Loucy (cell line): ENCODE data around the gene NECTIN1.

Experiments used
- H2AFZ ChIP-seq: fragments of 200-600 bp; sonication (generic); 2 replicates; pipeline ENCODE4 v1.6.0; 2016; ENCODE audit warnings: antibody characterized with exemption, mild to moderate bottlenecking, low read length, moderate library complexity
- H3F3A ChIP-seq: fragments of 200-600 bp; 2 replicates; pipeline ENCODE4 v1.6.0; 2016; ENCODE audit warnings: antibody characterized with exemption, low read depth, mild to moderate bottlenecking
- H3K27me3 ChIP-seq: fragments of 200-600 bp; sonication (generic); 2 replicates; pipeline ENCODE4 v1.6.1; 2014; ENCODE audit warnings: low read length, mild to moderate bottlenecking; ENCODE audit not compliant: insufficient read depth, poor library complexity, severe bottlenecking
- H3K36me3 ChIP-seq: fragments of 200-600 bp; sonication (generic); 2 replicates; pipeline ENCODE4 v1.6.1; 2016; ENCODE audit warnings: low read length; ENCODE audit not compliant: insufficient read depth
- H3K4me1 ChIP-seq: fragments of 200-600 bp; sonication (generic); 2 replicates; pipeline ENCODE4 v1.5.1; 2014; ENCODE audit warnings: low read length, mild to moderate bottlenecking; ENCODE audit not compliant: insufficient read depth, poor library complexity, severe bottlenecking
- H3K4me2 ChIP-seq: fragments of 200-600 bp; sonication (generic); 2 replicates; pipeline ENCODE4 v1.6.0; 2014; ENCODE audit warnings: antibody characterized with exemption, low read length, low read depth, mild to moderate bottlenecking; ENCODE audit not compliant: poor library complexity, severe bottlenecking
- H3K4me3 ChIP-seq: fragments of 200-600 bp; sonication (generic); 2 replicates; pipeline ENCODE4 v1.5.1; 2014; ENCODE audit warnings: low read length, mild to moderate bottlenecking, mixed read lengths; ENCODE audit not compliant: poor library complexity, severe bottlenecking
- H3K79me2 ChIP-seq: fragments of 200-600 bp; sonication (generic); 2 replicates; pipeline ENCODE4 v1.6.1; 2014; ENCODE audit warnings: low read length; ENCODE audit not compliant: insufficient read depth
- H3K9ac ChIP-seq: fragments of 200-600 bp; sonication (generic); 2 replicates; pipeline ENCODE4 v1.6.0; 2014; ENCODE audit warnings: mild to moderate bottlenecking, low read depth, low read length, moderate library complexity; ENCODE audit not compliant: poor library complexity, severe bottlenecking
- H3K9me2 ChIP-seq: fragments of 200-600 bp; sonication (generic); replicated peaks from 2 replicates; pipeline ENCODE4 v1.6.1; 2016; ENCODE audit warnings: low read depth, low read length, mixed read lengths
- H3K9me3 ChIP-seq: fragments of 200-600 bp; sonication (generic); 2 replicates; pipeline ENCODE4 v1.6.1; 2014; ENCODE audit warnings: mild to moderate bottlenecking, antibody characterized with exemption, low read length, low read depth; ENCODE audit not compliant: insufficient read depth
- H4K20me1 ChIP-seq: fragments of 200-600 bp; sonication (generic); 2 replicates; pipeline ENCODE4 v1.6.0; 2014; ENCODE audit warnings: antibody characterized with exemption, low read length, mild to moderate bottlenecking; ENCODE audit not compliant: insufficient read depth, poor library complexity, severe bottlenecking
- EZH2phosphoT487 ChIP-seq: fragments of 200-600 bp; IDR thresholded peaks from 2 replicates; pipeline ENCODE4 v1.6.1; 2018; ENCODE audit warnings: antibody characterized with exemption, mild to moderate bottlenecking, moderate library complexity, borderline replicate concordance
- TF ChIP-seq, protein P1 (sequence below): fragments of 200-600 bp; sonication (generic); conservative IDR thresholded peaks from 2 replicates; pipeline ENCODE4 v1.5.1; 2014; ENCODE audit warnings: mild to moderate bottlenecking, antibody characterized with exemption, low read length

NECTIN1 gene

DNA sequence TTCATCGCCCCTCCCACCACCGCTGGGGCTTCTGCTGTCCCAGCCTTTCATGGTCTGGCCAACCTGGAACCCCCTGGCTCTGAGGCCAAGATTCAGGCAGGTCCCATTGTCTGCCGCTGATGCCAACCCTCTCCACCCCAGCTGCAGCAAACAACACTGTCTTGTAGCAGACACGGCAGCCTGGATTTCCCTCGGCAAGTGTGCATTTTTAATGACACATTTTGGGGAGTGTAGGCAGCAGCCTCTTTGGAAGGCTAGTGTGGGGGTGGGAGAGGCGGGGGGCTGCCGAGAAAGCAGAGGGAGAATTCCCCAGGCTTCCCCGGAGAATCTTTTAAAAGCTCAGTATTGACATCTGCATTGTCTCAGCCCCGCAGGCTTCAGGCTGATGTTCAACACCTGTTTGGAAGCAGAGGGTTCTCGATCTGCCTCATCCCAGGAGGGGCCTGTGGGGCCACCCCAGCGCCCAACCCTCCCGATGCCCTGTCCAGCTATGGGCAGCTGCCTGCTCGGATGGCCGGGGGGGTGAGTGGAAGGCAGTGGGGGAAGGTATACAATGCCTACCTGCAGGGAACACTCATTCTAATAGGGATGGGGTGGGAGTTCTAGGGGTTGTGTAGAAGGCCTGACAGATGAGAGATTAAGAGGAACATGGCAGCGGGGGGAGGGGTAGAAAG is 41.5 kb downstream of the NECTIN1 start:
- H3F3A ChIP-seq: no peaks in the 10 kb centered on the region
- H2AFZ ChIP-seq: no peak overlapping the region
- no peaks in the 10 kb centered on the region for H3K27me3 ChIP-seq
- TF ChIP-seq EZH2phosphoT487: no peak
- TF ChIP-seq, protein P1, sequence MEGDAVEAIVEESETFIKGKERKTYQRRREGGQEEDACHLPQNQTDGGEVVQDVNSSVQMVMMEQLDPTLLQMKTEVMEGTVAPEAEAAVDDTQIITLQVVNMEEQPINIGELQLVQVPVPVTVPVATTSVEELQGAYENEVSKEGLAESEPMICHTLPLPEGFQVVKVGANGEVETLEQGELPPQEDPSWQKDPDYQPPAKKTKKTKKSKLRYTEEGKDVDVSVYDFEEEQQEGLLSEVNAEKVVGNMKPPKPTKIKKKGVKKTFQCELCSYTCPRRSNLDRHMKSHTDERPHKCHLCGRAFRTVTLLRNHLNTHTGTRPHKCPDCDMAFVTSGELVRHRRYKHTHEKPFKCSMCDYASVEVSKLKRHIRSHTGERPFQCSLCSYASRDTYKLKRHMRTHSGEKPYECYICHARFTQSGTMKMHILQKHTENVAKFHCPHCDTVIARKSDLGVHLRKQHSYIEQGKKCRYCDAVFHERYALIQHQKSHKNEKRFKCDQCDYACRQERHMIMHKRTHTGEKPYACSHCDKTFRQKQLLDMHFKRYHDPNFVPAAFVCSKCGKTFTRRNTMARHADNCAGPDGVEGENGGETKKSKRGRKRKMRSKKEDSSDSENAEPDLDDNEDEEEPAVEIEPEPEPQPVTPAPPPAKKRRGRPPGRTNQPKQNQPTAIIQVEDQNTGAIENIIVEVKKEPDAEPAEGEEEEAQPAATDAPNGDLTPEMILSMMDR: no peak
- H3K4me2 ChIP-seq: no peak overlapping the region
- H3K9me2 ChIP-seq: no peaks in the 10 kb centered on the region
- peaks cover 14% of the 10 kb centered on the region for H4K20me1 ChIP-seq
- H3K36me3 ChIP-seq: 0 out of 2 replicates have a peak, but pooled peaks cover 5% of the 10 kb centered on the region
- peaks cover 93% of the 10 kb centered on the region for H3K4me1 ChIP-seq
- no peak overlapping the region for H3K9ac ChIP-seq
- H3K4me3 ChIP-seq: no peak overlapping the region
- H3K9me3 ChIP-seq: no peaks in the 10 kb centered on the region
- H3K79me2 ChIP-seq: peaks cover 95% of the 10 kb centered on the region

DNA sequence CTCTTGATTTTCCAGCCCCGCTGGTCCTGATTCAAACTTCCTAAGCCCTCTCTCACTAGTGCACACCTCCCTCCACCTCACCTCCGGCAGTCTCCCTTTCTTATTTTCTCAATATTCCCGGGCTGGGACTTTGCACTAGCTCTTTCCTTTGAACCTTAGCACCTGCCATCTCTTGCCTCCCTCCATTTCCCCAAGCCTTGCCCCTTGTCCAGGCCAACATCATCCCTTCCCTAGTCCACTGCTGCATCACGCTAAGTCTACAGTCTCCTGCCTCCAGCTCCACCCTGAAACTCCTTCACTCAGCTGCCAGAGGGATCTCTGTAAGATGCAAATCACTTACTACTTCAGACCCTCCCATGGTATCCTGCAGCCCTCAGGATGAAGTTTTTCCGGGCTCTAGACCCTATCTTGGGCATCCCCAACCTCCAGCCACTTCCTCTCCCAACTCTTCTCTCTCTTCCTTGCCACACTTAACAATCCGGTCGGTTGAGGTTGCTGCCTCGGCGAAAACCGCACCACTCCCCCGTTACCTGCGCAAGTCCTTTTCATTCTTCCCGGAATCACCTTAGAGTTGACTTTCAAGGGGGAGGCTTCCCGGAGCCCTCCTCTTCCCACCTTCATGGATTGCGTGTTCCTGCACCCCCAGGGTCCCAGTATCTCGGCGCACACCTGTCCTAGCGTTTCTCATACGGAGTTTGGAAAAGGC is 42.7 kb downstream of the NECTIN1 start:
- peaks cover 95% of the 10 kb centered on the region for H3K79me2 ChIP-seq
- H4K20me1 ChIP-seq: peaks cover 14% of the 10 kb centered on the region
- H3K36me3 ChIP-seq: 0 out of 2 replicates have a peak, but pooled peaks cover 5% of the 10 kb centered on the region
- no peak overlapping the region for H3K9ac ChIP-seq
- H2AFZ ChIP-seq: no peak overlapping the region
- H3K9me3 ChIP-seq: no peaks in the 10 kb centered on the region
- no peaks in the 10 kb centered on the region for H3K27me3 ChIP-seq
- H3K9me2 ChIP-seq: no peaks in the 10 kb centered on the region
- TF ChIP-seq EZH2phosphoT487: no peak
- TF ChIP-seq, protein P1: no peak
- H3K4me3 ChIP-seq: no peak overlapping the region
- no peak overlapping the region for H3K4me2 ChIP-seq
- H3K4me1 ChIP-seq: peaks cover 91% of the 10 kb centered on the region
- H3F3A ChIP-seq: no peaks in the 10 kb centered on the region

DNA sequence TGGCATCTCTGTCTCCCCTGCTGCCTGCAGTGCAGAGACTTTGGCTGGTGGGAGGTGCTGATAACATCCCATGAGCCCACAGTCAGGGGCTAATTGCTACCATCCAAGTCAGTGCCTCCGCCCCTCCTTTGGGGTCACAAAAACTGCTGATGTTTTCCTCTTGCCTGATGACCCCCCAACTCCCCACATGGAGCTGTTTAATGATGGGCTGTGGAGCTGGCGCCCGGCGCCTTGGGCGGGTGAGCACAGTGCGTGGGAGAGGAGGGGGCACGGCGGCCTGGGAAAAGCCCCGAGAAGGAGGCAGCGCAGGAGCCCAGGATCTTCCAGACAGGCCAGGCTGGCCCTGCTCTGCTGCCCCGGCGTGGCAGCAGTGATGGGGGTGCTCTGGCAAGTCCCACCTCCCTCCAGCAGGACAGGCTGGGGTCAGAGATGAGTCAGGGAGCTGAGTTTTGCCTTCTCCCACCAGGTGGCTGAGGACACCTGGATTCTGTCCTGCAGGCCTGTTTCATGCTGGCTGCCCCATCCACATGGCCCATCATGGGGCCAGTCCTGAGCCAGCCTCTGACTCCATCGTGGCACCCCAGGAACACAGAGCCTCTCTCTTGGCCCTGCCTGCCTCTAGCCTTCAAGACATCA is 43.8 kb downstream of the NECTIN1 start:
- H3K9ac ChIP-seq: peak overlapping the region; percentile 65
- H4K20me1 ChIP-seq: peaks cover 12% of the 10 kb centered on the region
- H3F3A ChIP-seq: no peaks in the 10 kb centered on the region
- H3K4me2 ChIP-seq: peak overlapping the region; percentile 64
- no peaks in the 10 kb centered on the region for H3K9me2 ChIP-seq
- H3K36me3 ChIP-seq: peaks cover 5% of the 10 kb centered on the region; the same call in 1 of the 2 replicates
- no peaks in the 10 kb centered on the region for H3K27me3 ChIP-seq
- H2AFZ ChIP-seq: no peak overlapping the region
- H3K9me3 ChIP-seq: no peaks in the 10 kb centered on the region
- peaks cover 86% of the 10 kb centered on the region for H3K4me1 ChIP-seq
- peak overlapping the region; percentile 52 for H3K4me3 ChIP-seq
- no peak for TF ChIP-seq EZH2phosphoT487
- TF ChIP-seq, protein P1: no peak
- peaks cover 97% of the 10 kb centered on the region for H3K79me2 ChIP-seq
